Uterus (tissue), 2 donors: ENCODE measurements around the gene VNN1.

ENCODE experiments used
- POLR2A ChIP-seq, 2 donors: fragments of 450-650 bp; IDR thresholded peaks; one replicate each; pipeline ENCODE4 v1.6.1; 2016; ENCODE audit warnings: antibody characterized with exemption in 2 of 2, mild to moderate bottlenecking in 1 of 2, moderate library complexity in 1 of 2
- TF ChIP-seq, protein P1 (sequence below), 4 experiments: fragments of 200-600 bp in 2 of 4; fragments of 450-650 bp in 2 of 4; sonication (generic) in 2 of 4; IDR thresholded peaks; one replicate each; pipeline ENCODE4 v1.5.1; 2016 to 2019; ENCODE audit warnings: antibody characterized with exemption in 4 of 4, mild to moderate bottlenecking in 2 of 4, moderate library complexity in 1 of 4

DNA sequence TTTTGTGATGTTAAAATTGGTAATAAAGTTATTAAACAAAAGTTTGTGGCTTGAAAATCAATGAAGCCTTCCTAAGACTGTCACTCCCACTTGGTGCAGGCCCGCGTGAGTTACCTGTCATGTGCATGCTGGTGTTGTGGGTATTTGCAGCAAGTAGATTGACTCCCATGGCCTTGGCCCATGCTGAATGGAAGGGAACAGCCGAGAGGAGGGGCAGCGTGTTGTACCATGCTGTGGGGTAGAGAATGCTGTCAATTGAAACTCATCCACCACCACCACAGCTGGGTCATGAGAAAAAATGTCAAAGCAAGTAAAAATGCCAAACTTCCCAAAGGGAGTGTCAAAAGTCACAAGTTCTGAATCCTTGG, 12.7 kb upstream of the VNN1 start:
- TF ChIP-seq, protein P1, sequence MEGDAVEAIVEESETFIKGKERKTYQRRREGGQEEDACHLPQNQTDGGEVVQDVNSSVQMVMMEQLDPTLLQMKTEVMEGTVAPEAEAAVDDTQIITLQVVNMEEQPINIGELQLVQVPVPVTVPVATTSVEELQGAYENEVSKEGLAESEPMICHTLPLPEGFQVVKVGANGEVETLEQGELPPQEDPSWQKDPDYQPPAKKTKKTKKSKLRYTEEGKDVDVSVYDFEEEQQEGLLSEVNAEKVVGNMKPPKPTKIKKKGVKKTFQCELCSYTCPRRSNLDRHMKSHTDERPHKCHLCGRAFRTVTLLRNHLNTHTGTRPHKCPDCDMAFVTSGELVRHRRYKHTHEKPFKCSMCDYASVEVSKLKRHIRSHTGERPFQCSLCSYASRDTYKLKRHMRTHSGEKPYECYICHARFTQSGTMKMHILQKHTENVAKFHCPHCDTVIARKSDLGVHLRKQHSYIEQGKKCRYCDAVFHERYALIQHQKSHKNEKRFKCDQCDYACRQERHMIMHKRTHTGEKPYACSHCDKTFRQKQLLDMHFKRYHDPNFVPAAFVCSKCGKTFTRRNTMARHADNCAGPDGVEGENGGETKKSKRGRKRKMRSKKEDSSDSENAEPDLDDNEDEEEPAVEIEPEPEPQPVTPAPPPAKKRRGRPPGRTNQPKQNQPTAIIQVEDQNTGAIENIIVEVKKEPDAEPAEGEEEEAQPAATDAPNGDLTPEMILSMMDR (IDR thresholded peaks at IDR 0.05): no peak
- TF ChIP-seq POLR2A (IDR thresholded peaks at IDR 0.05): no peak
